Skeletal muscle tissue (tissue), 4 donors: ENCODE results near the gene RETREG2. TPM values are rescaled to one million over a fixed set of nuclear protein-coding genes. Genes with fewer than 3 reads are reported as not detected.

Experiments
- H3K27ac ChIP-seq: one replicate; pipeline ENCODE4 v1.7.0; 2013; ENCODE audit warnings: mild to moderate bottlenecking, low read depth, low read length, inconsistent platforms
- H3K27me3 ChIP-seq, 3 donors: one replicate each; pipeline ENCODE4 v1.7.0; 2013; ENCODE audit warnings: low read length in 3 of 3; ENCODE audit not compliant: control insufficient read depth in 3 of 3, insufficient read depth in 3 of 3
- H3K36me3 ChIP-seq, 3 donors: one replicate each; pipeline ENCODE4 v1.7.0; 2013; ENCODE audit warnings: low read length in 3 of 3; ENCODE audit not compliant: control insufficient read depth in 3 of 3, insufficient read depth in 3 of 3
- H3K4me1 ChIP-seq, 3 donors: one replicate each; pipeline ENCODE4 v1.7.0; 2013; ENCODE audit warnings: low read length in 3 of 3, mild to moderate bottlenecking in 3 of 3; ENCODE audit not compliant: control insufficient read depth in 3 of 3, insufficient read depth in 3 of 3
- H3K4me3 ChIP-seq, 3 donors: one replicate each; pipeline ENCODE4 v1.7.0; 2013; ENCODE audit warnings: low read length in 3 of 3
- H3K9ac ChIP-seq, 3 donors: one replicate each; pipeline ENCODE4 v1.7.0; 2013; ENCODE audit warnings: low read length in 3 of 3, mild to moderate bottlenecking in 3 of 3, moderate library complexity in 2 of 3, low read depth in 1 of 3
- H3K9me3 ChIP-seq, 3 donors: one replicate each; pipeline ENCODE4 v1.7.0; 2013; ENCODE audit warnings: low read length in 3 of 3; ENCODE audit not compliant: control insufficient read depth in 3 of 3
- total RNA-seq: library from RNA; depleted of rRNA; stranded (reverse); fragments of >200 nt; gene quantifications from one replicate; pipeline ENCODE4 v1.2.3, GENCODE V29; 2014
- donor health status: Osteomylitis.

RETREG2 gene
- total RNA-seq, 1 donor from 2014 or later: 35.5 TPM

DNA sequence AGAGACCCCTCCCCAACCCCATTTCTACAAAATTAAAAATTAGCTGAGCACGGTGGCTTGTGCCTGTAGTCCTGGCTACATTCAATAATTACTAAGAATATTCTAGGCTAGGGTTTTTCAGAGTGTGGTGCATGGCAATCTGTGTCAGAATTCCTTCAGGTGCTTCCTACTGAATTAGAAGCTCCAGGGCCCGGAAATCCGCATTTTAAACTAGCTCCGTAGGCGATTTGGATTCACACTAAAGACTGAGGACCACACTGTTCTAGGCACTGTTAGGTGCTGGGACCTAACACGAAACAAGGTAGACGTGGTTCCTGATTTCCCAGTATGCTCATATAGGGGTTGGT lies 27.9 kb downstream of the RETREG2 start:
- peaks cover 17 to 20% (median 18%) of the 10 kb centered on the region in 3 donors for H3K4me1 ChIP-seq

DNA sequence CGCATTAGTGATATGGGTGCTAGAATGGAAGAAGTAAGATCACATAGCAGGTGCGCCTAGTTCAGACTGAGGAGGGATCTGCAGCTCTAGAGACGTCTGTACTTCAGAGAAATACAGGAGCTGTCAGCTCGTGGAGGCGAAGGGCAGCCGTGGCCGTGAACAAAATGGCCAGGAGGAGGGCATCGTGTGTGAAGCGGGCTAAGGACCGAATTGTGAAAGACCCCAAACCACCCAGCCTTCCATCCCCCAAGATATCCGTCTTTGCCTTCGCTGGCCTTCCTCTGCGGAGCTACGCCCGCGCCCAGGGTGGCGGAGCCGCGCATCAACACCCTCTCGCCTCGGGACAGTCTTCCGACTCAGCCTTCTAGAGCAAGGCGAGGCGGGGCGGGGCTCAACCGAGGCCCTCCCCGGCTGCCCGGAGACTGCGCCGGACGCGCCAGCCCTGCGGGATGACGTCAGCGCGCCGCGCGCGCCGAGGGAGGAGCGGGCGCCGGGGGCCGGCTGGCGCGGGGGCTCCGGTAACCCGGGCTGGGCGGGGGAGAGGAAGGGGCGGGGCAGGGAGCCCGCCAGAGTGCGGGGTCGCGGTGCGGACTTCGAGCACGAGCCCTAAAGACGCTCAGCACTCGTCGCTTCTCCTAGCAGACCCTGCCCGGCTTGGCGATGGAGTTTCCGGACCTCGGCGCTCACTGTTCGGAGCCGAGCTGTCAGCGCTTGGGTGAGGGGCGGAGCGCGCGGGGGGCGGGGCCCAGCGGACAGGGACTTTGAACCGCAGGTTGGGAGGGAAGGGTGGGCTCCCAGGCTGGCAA lies 28.5 kb downstream of the RETREG2 start, which contains the start of gene ZFAND2B:
TSS of gene ZFAND2B (plus strand) at position 455 of the 806 bp plus-strand sequence. CDS start at position 661, 206 bp downstream.
- no peaks in the 10 kb centered on the region for H3K27me3 ChIP-seq

More for the DNA sequence above, 27.9 kb downstream of the RETREG2 start:
- Histone ChIP-seq H3K9me3 (no peaks in the 10 kb centered on the region), H3K36me3 (peaks cover 29 to 32% (median 29%) of the 10 kb centered on the region in 3 donors), H3K9ac (peak overlapping the region; percentile 79 to 97 (median 94)), H3K27me3 (no peaks in the 10 kb centered on the region), H3K27ac (peak overlapping the region; percentile 78), H3K4me3 (peak overlapping the region; percentile 80 to 94 (median 93))

DNA sequence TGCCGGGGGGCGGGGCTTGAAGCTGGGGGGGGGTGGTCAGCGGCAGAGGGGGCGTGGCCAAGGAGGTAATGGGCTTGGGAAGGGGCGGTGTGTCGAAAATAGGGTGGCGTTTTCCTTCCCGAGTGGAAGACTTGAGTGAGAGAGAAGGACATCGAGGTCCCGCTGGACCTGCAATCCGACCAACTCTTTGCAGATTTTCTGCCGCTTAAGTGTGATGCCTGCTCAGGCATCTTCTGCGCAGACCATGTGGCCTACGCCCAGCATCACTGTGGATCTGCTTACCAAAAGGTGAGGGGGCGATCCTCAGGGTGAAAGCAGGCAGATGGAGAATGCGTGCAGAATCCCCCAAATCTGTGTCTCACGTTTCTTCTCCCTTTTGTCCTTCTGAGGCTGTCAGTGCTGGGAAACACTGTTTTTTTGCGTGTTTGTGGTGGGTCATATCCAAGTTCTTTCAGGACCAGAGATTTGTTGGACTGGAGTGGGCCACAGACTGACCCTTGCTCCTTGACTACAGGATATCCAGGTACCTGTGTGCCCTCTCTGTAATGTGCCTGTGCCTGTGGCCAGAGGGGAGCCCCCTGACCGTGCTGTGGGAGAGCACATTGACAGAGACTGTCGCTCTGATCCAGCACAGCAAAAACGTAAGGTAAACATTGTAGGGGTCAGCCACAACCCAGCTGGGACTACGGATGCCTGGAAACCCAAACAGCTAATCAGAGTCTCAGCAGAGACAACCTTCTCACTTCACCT lies 29.2 kb downstream of the RETREG2 start:
- peak overlapping the region; percentile 13 to 71 (median 63) for H3K9ac ChIP-seq
- peak overlapping the region; percentile 78 for H3K27ac ChIP-seq
- H3K4me3 ChIP-seq: peak overlapping the region; percentile 74 to 94 (median 80)
- H3K9me3 ChIP-seq: no peaks in the 10 kb centered on the region
- H3K36me3 ChIP-seq: peaks cover 36 to 38% (median 38%) of the 10 kb centered on the region in 3 donors
- H3K27me3 ChIP-seq: no peaks in the 10 kb centered on the region
- peaks cover 17 to 20% (median 18%) of the 10 kb centered on the region in 3 donors for H3K4me1 ChIP-seq

More for the DNA sequence above, 28.5 kb downstream of the RETREG2 start, which contains the start of gene ZFAND2B:
- peak within 1 kb of the TSS; percentile 80 to 94 (median 93) for H3K4me3 ChIP-seq
- H3K36me3 ChIP-seq: peaks cover 32 to 36% (median 34%) of the 10 kb centered on the region in 3 donors
- no peaks in the 10 kb centered on the region for H3K9me3 ChIP-seq
- H3K4me1 ChIP-seq: peaks cover 17 to 20% (median 18%) of the 10 kb centered on the region in 3 donors
- H3K27ac ChIP-seq: peak within 1 kb of the TSS; percentile 78
- peak within 1 kb of the TSS; percentile 79 to 97 (median 94) for H3K9ac ChIP-seq

DNA sequence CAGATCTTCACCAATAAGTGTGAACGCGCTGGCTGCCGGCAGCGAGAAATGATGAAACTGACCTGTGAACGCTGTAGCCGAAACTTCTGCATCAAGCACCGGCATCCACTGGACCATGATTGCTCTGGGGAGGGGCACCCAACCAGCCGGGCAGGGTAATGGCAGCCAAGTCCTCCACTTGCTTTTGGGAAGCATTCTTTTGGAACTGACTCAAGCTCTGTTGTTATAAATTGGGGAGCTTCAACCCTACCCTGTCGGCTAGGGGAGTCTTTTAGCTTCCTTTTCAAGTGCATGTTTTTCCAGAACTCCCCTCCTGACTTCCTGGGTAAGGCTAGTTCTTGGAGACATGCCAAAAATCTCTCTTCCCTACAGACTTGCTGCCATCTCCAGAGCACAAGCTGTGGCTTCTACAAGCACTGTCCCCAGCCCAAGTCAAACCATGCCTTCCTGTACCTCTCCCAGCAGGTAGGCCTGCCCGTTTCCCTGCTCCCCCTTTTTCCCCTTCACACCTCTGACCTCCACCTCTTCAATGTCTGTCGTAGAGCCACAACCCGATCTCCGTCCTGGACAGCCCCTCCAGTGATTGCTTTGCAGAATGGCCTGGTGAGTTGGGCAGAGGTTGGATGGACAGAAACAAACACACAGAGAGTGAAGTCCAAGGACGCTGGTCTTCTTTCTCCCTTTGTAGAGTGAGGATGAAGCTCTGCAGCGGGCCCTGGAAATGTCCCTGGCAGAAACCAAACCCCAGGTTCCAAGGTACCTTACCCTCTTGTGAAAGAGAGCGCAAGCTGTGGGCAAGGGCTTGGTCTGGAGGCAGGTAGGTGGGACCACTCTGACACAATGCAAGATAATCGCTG lies 30.0 kb downstream of the RETREG2 start:
- Histone ChIP-seq H3K9ac (peak overlapping the region in 2 of 3 donors; percentile 8 to 71), H3K27ac (peak overlapping the region; percentile 78), H3K36me3 (peaks cover 41 to 46% (median 44%) of the 10 kb centered on the region in 3 donors), H3K4me3 (peak overlapping the region in 1 of 3 donors; percentile 80), H3K9me3 (no peaks in the 10 kb centered on the region), H3K4me1 (peaks cover 17 to 20% (median 18%) of the 10 kb centered on the region in 3 donors), H3K27me3 (no peaks in the 10 kb centered on the region)

DNA sequence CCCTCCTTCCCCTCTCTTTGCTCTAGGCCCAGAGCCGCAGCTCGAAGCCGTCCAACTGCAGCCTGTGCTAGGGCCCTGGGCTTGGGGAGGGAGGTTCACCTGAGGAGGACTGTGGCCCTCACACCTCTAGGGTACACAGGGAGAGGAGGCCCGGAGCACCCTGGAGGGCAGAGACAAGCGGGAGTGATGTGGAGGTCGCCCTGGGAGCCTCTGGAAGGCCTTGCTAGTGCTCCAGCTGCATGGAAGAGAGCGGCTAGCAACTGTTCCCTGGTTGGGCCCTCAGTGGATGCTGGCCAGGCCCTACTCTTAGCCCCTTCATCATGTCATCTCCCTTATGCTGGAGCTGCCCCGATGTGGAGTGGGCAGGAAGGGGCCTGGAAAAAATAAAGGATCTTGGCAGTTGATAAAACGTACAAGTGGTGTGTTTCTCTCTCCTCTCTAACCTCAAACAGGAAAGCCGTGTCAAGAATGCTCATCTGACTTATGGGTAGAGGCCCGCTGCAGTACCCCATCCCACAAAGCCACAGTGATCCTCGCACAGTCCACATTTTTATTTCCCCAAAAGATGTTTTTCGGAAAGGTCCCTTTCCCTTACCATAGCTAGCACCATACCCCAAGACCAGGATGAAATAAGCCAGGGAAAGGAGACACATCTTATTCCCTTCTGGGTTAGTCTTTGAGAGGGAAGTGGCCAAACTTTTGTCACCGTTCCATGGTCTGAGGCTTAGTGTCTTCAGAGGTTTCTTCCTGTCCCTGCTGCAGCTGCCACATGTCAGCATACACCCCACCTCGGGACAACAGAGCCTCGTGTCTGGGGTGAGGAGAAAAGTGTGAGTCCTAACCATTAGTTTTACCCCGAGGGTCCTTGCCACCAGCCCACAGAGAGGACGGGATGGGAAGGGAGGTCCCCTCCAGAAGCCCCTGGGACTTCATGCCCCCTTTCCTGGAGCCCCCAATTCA lies 31.4 kb downstream of the RETREG2 start:
- Histone ChIP-seq H3K4me3 (no peak overlapping the region), H3K9ac (no peak overlapping the region), H3K9me3 (no peaks in the 10 kb centered on the region), H3K4me1 (peaks cover 17 to 20% (median 18%) of the 10 kb centered on the region in 3 donors), H3K36me3 (peaks cover 53 to 60% (median 58%) of the 10 kb centered on the region in 3 donors), H3K27me3 (no peaks in the 10 kb centered on the region), H3K27ac (no peak overlapping the region)

DNA sequence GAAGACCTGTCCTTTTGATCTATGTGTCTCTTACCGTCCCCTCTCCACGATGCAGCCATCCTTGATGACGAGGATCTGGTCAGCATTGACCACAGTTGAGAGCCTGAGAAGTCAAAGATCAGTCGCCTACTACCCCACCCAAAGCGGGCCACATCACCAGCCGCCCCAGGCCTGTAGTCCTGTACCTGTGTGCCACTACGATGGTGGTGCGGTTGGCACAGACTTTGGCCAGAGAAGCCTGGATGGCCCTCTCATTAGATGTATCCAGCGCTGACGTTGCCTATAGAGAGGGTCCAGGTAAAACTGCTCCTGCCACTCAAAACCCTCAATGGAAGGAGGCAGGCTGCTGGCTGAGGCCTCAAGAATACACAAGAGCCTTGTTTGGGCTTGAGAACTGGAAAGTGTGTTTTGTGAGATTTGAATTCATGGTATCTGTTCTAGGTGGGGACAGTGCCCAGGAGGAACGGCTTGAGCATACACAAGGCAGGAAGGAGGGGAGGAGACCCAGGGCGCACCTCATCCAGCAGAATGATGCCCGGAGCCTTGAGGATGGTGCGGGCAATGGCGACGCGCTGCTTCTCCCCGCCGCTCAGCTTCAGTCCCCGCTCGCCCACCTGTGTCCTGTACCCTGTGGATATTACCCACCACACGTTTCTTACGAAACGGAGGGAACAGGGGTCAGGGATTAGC lies 32.3 kb downstream of the RETREG2 start:
- H3K9me3 ChIP-seq: no peaks in the 10 kb centered on the region
- H3K36me3 ChIP-seq: peaks cover 58 to 68% (median 66%) of the 10 kb centered on the region in 3 donors
- no peak overlapping the region for H3K27ac ChIP-seq
- no peaks in the 10 kb centered on the region for H3K27me3 ChIP-seq
- H3K4me1 ChIP-seq: peaks cover 17 to 20% (median 18%) of the 10 kb centered on the region in 3 donors
- H3K4me3 ChIP-seq: no peak overlapping the region
- H3K9ac ChIP-seq: no peak overlapping the region

DNA sequence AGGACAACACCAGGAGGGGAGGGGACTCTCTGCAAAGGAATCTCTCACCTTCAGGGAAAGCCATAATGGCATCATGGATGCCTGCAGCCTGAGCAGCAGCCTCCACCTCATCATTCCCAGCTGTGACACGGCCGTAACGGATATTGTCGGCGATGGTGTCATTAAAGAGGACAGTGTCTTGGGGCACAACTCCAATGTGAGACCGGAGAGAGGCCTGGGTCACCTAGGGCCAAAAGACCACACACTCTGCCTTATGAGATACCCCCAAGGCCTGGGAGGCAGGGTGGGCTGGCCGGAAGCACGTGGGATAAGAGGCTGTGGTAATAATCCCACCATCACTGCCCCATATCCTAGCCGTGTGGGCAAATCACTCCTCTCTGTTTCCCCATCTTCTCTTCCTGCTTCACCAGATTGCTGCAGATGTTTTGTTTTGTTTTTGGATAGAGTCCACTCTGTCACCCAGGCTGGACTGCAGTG lies 32.8 kb downstream of the RETREG2 start:
- H3K9ac ChIP-seq: no peak overlapping the region
- H3K4me3 ChIP-seq: no peak overlapping the region
- H3K36me3 ChIP-seq: peaks cover 62 to 74% (median 72%) of the 10 kb centered on the region in 3 donors
- H3K27ac ChIP-seq: no peak overlapping the region
- no peaks in the 10 kb centered on the region for H3K27me3 ChIP-seq
- H3K9me3 ChIP-seq: no peaks in the 10 kb centered on the region
- H3K4me1 ChIP-seq: peaks cover 16 to 21% (median 17%) of the 10 kb centered on the region in 3 donors

DNA sequence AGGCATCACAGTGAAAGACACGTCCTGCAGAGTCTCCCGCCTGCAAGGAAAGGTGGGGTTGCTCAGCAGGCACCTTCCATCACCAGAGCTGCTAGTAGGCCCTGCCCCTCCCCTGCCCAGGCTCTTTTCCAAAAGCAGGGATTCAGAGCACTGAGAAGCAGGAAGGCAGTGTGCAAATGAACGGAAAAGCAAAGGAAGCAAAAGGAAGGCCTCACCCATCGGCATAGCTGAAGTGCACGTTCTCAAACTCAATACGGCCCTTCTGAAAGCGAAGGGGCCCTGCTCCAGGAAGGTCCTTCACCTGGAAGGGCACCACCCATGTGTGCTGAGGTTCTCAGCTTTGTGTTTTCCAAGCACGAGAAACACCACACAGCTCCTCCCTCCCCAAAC lies 34.9 kb downstream of the RETREG2 start:
- H3K36me3 ChIP-seq: peaks cover 65 to 83% (median 74%) of the 10 kb centered on the region in 3 donors
- H3K9me3 ChIP-seq: no peaks in the 10 kb centered on the region
- H3K27ac ChIP-seq: no peak overlapping the region
- H3K27me3 ChIP-seq: no peaks in the 10 kb centered on the region
- peaks cover 16 to 25% (median 20%) of the 10 kb centered on the region in 3 donors for H3K4me1 ChIP-seq
- no peak overlapping the region for H3K9ac ChIP-seq
- no peak overlapping the region for H3K4me3 ChIP-seq
